K562 treated with DMSO at 1 percent for 4 hours (cell line): ENCODE measurements around the gene ARPC3. TPM values are rescaled to one million over a fixed set of nuclear protein-coding genes. Genes with fewer than 3 reads are reported as not detected.

Experiments
- total RNA-seq: library from RNA; unstranded; fragments of 300-600 nt; gene quantifications from 2 replicates; pipeline ENCODE4 v1.2.3, GENCODE V29; 2022; ENCODE audit not compliant: insufficient read depth

Gene ARPC3
- total RNA-seq, result 257 and 270 TPM in 2 replicates

DNA sequence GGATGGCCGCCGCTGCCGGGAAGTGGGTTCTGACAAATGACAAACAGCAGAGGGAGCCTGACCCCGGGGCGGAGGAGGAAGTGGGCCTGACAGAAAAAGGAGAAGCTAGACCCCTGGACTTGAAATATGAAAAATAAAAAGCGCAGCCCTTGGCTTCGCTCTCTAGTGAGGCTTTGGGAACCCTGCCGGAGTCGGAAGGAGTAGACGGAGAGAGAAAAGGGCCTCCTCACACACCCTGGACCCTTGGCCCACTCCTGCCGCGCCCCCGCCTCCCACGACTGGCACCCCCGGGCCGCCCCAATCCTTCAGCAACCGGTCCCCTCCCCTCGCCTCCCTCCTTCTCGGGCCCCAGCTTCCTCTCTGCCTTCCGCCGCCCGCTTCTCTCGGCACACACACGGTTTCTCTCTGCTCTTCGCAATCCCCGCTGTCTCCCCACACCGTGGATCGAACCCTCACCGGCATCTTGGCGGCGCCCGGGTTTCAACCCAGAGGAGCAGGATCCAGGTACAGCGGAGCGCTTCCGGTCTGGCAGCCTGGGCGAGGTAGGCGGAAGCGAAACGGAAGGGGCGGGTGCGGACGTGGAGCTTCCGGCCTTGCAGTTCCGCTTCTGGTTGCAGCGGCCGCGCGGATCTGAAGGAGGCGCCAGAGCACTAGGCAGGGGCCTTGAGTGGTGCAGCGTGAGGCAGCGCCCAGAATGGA, at the start of gene ARPC3:
Gene ARPC3, minus strand, starts transcription at position 539 of the 699 bp plus-strand sequence. Its CDS starts 77 bp downstream, at position 462.

DNA sequence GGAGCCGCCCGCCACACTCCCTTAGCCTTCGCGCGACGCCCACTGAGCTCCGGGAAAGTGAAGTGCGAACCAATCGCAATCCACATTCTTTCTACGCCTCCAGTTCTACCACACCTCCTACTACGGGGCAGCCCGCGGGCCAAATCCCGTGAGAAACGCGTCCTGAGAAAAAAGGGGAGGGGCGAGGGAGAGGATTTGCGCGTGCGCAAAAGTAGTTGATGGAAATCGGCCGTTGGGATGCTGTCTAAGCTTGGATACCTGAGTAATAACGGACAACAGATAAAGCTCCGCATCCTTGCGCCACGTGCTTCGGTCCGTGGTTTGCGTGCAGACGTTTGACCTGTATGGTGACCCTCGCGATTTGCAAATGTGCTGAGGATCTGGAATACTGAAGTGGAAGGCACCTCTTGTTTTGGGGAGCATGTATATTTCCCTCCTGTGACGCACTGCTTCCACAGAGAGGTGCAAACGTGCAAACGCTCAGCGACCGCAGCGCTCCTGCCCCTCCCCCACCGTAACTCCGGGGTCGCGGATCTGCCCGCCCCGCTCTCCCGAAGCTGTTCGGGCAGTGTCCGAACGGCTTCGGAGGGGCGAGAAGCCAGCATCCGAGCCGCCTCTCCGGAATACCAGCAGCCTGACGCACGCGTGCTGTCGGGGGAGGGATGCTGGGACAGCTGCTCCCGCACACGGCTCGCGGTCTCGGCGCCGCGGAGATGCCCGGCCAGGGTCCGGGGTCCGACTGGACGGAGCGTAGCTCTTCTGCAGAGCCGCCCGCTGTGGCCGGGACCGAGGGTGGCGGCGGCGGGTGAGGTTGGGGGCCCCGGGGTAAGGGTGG, 18.3 kb upstream of the ARPC3 start, which contains the start of the genes FAM216A and GPN3:
Gene FAM216A, plus strand, starts transcription at position 632 of the 835 bp plus-strand sequence. Its CDS starts 31 bp downstream, at position 663.
Gene GPN3, minus strand, starts transcription at position 44 of the 835 bp plus-strand sequence. CDS start 54 bp downstream, outside the sequence.

DNA sequence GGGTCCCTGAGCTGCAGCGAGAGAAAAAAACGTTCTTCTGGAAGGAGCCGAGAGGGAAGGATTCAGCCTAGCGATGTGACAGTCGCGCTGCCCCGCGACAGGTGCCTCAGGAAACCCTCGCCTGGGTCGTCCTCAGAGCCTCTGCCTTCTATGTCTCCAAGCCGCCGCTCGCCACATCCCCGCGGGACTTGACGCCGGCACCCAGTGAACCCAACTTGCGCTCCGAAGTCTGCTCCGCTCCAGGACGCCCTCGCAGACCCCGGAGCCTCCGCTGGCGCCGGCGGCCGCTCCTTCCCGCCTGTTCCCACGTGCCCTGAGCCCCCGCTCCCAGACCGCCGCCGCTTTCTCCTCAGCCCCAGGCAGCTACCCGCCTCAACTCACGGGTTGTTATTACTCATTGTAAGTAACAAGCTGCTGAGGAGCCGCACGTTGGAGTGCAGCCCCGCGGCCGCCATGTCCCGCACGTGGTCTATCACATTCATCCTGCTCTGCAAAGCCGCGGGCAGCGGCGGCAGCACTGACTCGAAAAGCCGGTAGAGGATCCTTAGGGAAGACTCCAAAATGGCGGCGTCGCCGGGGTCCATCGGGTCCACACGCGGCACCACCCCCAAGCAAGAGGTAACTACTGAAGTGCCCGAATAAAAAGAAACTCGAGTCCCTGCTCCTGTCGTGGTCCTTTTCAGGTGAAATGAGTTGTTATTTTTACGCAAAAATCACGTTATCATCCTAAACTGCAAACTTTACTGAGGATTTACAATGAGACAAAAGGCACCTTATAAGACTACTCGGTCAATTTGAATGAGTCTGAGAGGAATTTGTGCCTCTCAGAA, 46.8 kb downstream of the ARPC3 start, which contains the start of gene ANAPC7:
Gene ANAPC7, minus strand, starts transcription at position 563 of the 830 bp plus-strand sequence. Its CDS starts 81 bp downstream, at position 482.

Other genes starting within 250 kb of the ARPC3 start
- gene ATP2A2, start 169.1 kb downstream of the ARPC3 start, total RNA-seq, result 106 and 141 TPM in 2 replicates
- gene ANAPC7, start 46.6 kb downstream of the ARPC3 start, total RNA-seq, result 62.5 and 64.0 TPM in 2 replicates
- 35.6 and 42.9 TPM in 2 replicates for gene GPN3, start 17.9 kb upstream of the ARPC3 start, total RNA-seq
- 11.5 and 16.8 TPM in 2 replicates for gene FAM216A, start 18.5 kb upstream of the ARPC3 start, total RNA-seq
- gene VPS29, start 51.8 kb upstream of the ARPC3 start, total RNA-seq, result 100 and 127 TPM in 2 replicates
- gene RAD9B, start 52.0 kb upstream of the ARPC3 start, total RNA-seq, result 1.5 and 3.3 TPM in 2 replicates
- gene PPTC7, start 133.0 kb upstream of the ARPC3 start, total RNA-seq, result 13.6 and 15.3 TPM in 2 replicates
- gene TCTN1, start 163.8 kb upstream of the ARPC3 start, total RNA-seq, result 6.3 and 11.8 TPM in 2 replicates
- gene HVCN1, start 238.8 kb upstream of the ARPC3 start, total RNA-seq, result 4.2 and 4.3 TPM in 2 replicates